HCT116 (cell line): ENCODE measurements around the gene DDX10. TPM values are rescaled to one million over a fixed set of nuclear protein-coding genes. Genes with fewer than 3 reads are reported as not detected.
A peak's percentile ranks its signal among the peaks of the same experiment; 100 is the strongest.

ENCODE experiments used
- ATAC-seq: fragments of 200-7000 bp; cut with Tn5 transposase; 2 replicates; pipeline ENCODE4 v1.9.1; 2020; ENCODE audit warnings: mild to moderate bottlenecking, moderate library complexity
- BruUV-seq: library from RNA; stranded (reverse); fragments of 400-500 nt; replicated peaks from 2 replicates; lab custom pipeline; 2021; lab: Mats Ljungman, UMichigan
- CTCF ChIA-PET: fragments of 300-600 bp; sonication (Branson Sonifier 250); formaldehyde crosslinking; loops from one replicate; lab custom pipeline; 2021; ENCODE audit warnings: antibody characterized with exemption; lab: Charles Lee
- POLR2A ChIA-PET: fragments of 300-600, 350-600 bp; sonication (Branson Sonifier 250); formaldehyde crosslinking; loops from one replicate; lab custom pipeline; 2021; ENCODE audit warnings: antibody characterized with exemption; lab: Charles Lee
- RAD21 ChIA-PET, 2 experiments: fragments of 300-600 bp; sonication (Branson Sonifier 250); formaldehyde crosslinking; loops; one replicate each; lab custom pipeline; 2023; ENCODE audit warnings: low total read pairs in 2 of 2; ENCODE audit not compliant: uncharacterized antibody in 2 of 2, unreplicated experiment in 2 of 2, low non-redundant PET in 1 of 2; lab: Charles Lee
- DNase-seq: peaks from one replicate; pipeline ENCODE4 v3.0.0-alpha.2; 2010; ENCODE audit warnings: low read depth, low spot score
- H2AFZ ChIP-seq: fragments of 200-600 bp; shearing (Covaris generic), sonication (generic); 2 replicates; pipeline ENCODE4 v1.6.1; 2017; ENCODE audit warnings: low read depth, mixed run types, mixed read lengths, antibody characterized with exemption, low read length; ENCODE audit not compliant: poor library complexity, severe bottlenecking
- H3K27ac ChIP-seq: 2 replicates; pipeline ENCODE4 v1.5.1; 2012; ENCODE audit warnings: low read depth, low read length
- H3K27me3 ChIP-seq: fragments of 200-600 bp; sonication (generic); 2 replicates; pipeline ENCODE4 v1.6.1; 2016; ENCODE audit warnings: mixed run types, low read length, mixed read lengths; ENCODE audit not compliant: insufficient read depth
- H3K36me3 ChIP-seq, 2 experiments: fragments of 200-500 bp in 1 of 2; fragments of 200-600 bp in 1 of 2; sonication (Bioruptor generic) in 1 of 2; sonication (generic) in 1 of 2; 2 replicates each; pipeline versions ENCODE4 v1.5.1 to v1.6.1; 2014 to 2016; ENCODE audit warnings: low read length in 2 of 2, inconsistent platforms in 1 of 2, mixed read lengths in 1 of 2, mixed run types in 1 of 2; ENCODE audit not compliant: insufficient read depth in 2 of 2, control insufficient read depth in 1 of 2
- H3K4me1 ChIP-seq, 2 experiments: fragments of 200-600 bp in 1 of 2; sonication (generic) in 1 of 2; 2 replicates each; pipeline versions ENCODE4 v1.5.1 to v1.6.1; 2012 to 2017; ENCODE audit warnings: low read length in 2 of 2, inconsistent platforms in 1 of 2, mild to moderate bottlenecking in 1 of 2, mixed read lengths in 1 of 2, mixed run types in 1 of 2, moderate library complexity in 1 of 2; ENCODE audit not compliant: insufficient read depth in 2 of 2, control insufficient read depth in 1 of 2
- H3K4me2 ChIP-seq: fragments of 200-600 bp; sonication (generic); 2 replicates; pipeline ENCODE4 v1.6.1; 2017; ENCODE audit warnings: mixed run types, low read length, mixed read lengths
- H3K4me3 ChIP-seq, 2 experiments: fragments of 200-600 bp in 1 of 2; sonication (generic) in 1 of 2; replicated peaks in 1 of 2; 2 replicates each; pipeline ENCODE4 v1.5.1; 2011 to 2016; ENCODE audit warnings: low read length in 2 of 2, control low read depth in 1 of 2, low read depth in 1 of 2, mild to moderate bottlenecking in 1 of 2, mixed read lengths in 1 of 2, mixed run types in 1 of 2
- H3K79me2 ChIP-seq: fragments of 200-600 bp; sonication (generic); 2 replicates; pipeline ENCODE4 v1.6.1; 2017; ENCODE audit warnings: mild to moderate bottlenecking, mixed run types, low read length, moderate library complexity, mixed read lengths; ENCODE audit not compliant: insufficient read depth
- H3K9ac ChIP-seq: fragments of 200-600 bp; sonication (generic); 2 replicates; pipeline ENCODE4 v1.6.1; 2016; ENCODE audit warnings: low read length, mixed read lengths
- H3K9me2 ChIP-seq: fragments of 200-600 bp; sonication (generic), shearing (Covaris generic); 2 replicates; pipeline ENCODE4 v1.6.1; 2017; ENCODE audit warnings: mixed run types, mild to moderate bottlenecking, moderate library complexity; ENCODE audit not compliant: insufficient read depth
- H3K9me3 ChIP-seq, 2 experiments: fragments of 200-500 bp in 1 of 2; fragments of 200-600 bp in 1 of 2; sonication (Bioruptor generic) in 1 of 2; sonication (generic) in 1 of 2; 2 replicates each; pipeline ENCODE4 v1.6.1; 2014 to 2017; ENCODE audit warnings: low read length in 2 of 2, mixed read lengths in 2 of 2, inconsistent platforms in 1 of 2, low read depth in 1 of 2, mild to moderate bottlenecking in 1 of 2, mixed run types in 1 of 2, moderate library complexity in 1 of 2; ENCODE audit not compliant: control insufficient read depth in 1 of 2, insufficient read depth in 1 of 2
- H4K20me1 ChIP-seq: fragments of 200-600 bp; sonication (generic), shearing (Covaris generic); 2 replicates; pipeline ENCODE4 v1.6.1; 2017; ENCODE audit warnings: mixed run types, mild to moderate bottlenecking, moderate library complexity; ENCODE audit not compliant: insufficient read depth
- CBX3 ChIP-seq: IDR thresholded peaks from 2 replicates; pipeline ENCODE4 v1.6.1; 2012; ENCODE audit warnings: low read depth
- CEBPB ChIP-seq: IDR thresholded peaks from 2 replicates; pipeline ENCODE4 v1.6.1; 2012; ENCODE audit warnings: low read depth
- ELF1 ChIP-seq: IDR thresholded peaks from 2 replicates; pipeline ENCODE4 v1.6.1; 2012; ENCODE audit warnings: low read depth, borderline replicate concordance
- EZH2phosphoT487 ChIP-seq: fragments of 200-600 bp; IDR thresholded peaks from 2 replicates; pipeline ENCODE4 v1.6.1; 2018; ENCODE audit warnings: antibody characterized with exemption, borderline replicate concordance
- FOSL1 ChIP-seq: IDR thresholded peaks from 2 replicates; pipeline ENCODE4 v1.6.1; 2012; ENCODE audit warnings: low read depth
- JUND ChIP-seq: IDR thresholded peaks from 2 replicates; pipeline ENCODE4 v1.6.1; 2012
- POLR2A ChIP-seq: IDR thresholded peaks from 2 replicates; pipeline ENCODE4 v1.7.0; 2011; ENCODE audit warnings: borderline replicate concordance; ENCODE audit not compliant: insufficient read depth, insufficient read length; ENCODE audit errors: extremely low read depth
- POLR2AphosphoS5 ChIP-seq: IDR thresholded peaks from 2 replicates; pipeline ENCODE4 v1.6.1; 2011; ENCODE audit warnings: mild to moderate bottlenecking, low read depth, low read length, moderate library complexity
- RAD21 ChIP-seq: IDR thresholded peaks from 2 replicates; pipeline ENCODE4 v1.6.1; 2012; ENCODE audit warnings: low read depth, mild to moderate bottlenecking
- SIN3A ChIP-seq: IDR thresholded peaks from 2 replicates; pipeline ENCODE4 v1.6.1; 2012; ENCODE audit warnings: low read depth
- TCF7L2 ChIP-seq: IDR thresholded peaks from 2 replicates; pipeline ENCODE4 v1.7.0; 2011; ENCODE audit warnings: borderline replicate concordance, inconsistent platforms; ENCODE audit not compliant: insufficient read depth, insufficient read length; ENCODE audit errors: extremely low read depth
- YY1 ChIP-seq: IDR thresholded peaks from 2 replicates; pipeline ENCODE4 v1.6.1; 2011; ENCODE audit warnings: low read length, low read depth, moderate library complexity, mild to moderate bottlenecking; ENCODE audit not compliant: insufficient replicate concordance; ENCODE audit errors: extremely low read depth
- ZFX ChIP-seq: fragments of 450-650 bp; IDR thresholded peaks from 2 replicates; pipeline ENCODE4 v1.6.1; 2017
- ZNF274 ChIP-seq: fragments of 200-500 bp; sonication (Bioruptor generic); IDR thresholded peaks from 2 replicates; pipeline ENCODE4 v1.6.1; 2014; ENCODE audit warnings: mild to moderate bottlenecking, low read depth, low read length, inconsistent platforms
- intact Hi-C: fragments of 100-400 bp; cut with micrococcal nuclease; formaldehyde crosslinking; loops from 2 replicates; pipeline ENCODE4 v1.10.0; 2022
- total RNA-seq: library from RNA; stranded (reverse); gene quantifications from one replicate; pipeline ENCODE4 v1.2.1, GENCODE V29; 2021; ENCODE audit not compliant: unreplicated experiment
- TF ChIP-seq, protein P1 (sequence below): IDR thresholded peaks from 2 replicates; pipeline ENCODE4 v1.6.1; 2012
- TF ChIP-seq, protein P2 (sequence below): IDR thresholded peaks from 2 replicates; pipeline ENCODE4 v1.6.1; 2011; ENCODE audit warnings: mild to moderate bottlenecking, low read length, moderate library complexity; ENCODE audit not compliant: insufficient replicate concordance; ENCODE audit errors: extremely low read depth
- TF ChIP-seq, protein P3 (sequence below): IDR thresholded peaks from 2 replicates; pipeline ENCODE4 v1.6.1; 2012

DDX10 gene
- total RNA-seq, 1 experiment from 2014 or later: 66.5 TPM

DNA sequence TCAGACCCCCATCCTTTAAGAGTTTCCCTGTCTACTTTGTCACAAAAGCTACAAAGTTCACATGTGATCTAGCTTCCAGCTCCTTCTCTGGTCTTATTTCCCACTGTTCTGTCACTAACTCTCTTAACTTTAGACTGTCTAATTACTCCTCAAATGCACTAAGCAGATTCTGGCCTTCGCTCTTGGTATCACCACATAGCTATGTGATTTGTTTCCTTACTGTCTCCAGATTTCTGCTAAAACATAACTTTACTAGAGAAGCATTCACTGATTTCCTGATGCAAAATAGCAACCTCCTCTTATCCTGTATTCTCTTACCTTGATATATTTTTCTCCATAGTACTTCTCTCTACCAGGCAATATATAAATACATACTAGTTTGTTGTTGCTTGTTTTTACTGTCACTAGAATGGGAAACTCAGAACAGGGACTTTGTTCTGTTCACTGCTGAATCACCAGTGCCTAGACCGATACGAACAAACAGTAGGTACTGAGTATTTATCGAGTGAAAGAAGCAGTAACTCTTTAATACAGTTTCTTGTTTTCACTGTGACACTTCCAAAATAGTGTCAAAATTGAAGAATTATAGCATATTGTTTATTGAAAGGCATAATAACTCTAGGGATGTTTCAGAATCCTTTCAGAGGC lies 205.6 kb downstream of the DDX10 start:
- ChIA-PET POLR2A (interaction anchor here (0.9 to 1.5 kb wide), 2 partner anchors 9 to 15 kb away, joined by 3 read pairs; no protein-coding TSS in a partner anchor), RAD21 (interaction anchor here in 1 of 2 experiments (1.2 kb wide), 1 partner anchor 173 kb away, joined by 4 read pairs; no protein-coding TSS in a partner anchor), CTCF (interaction anchor here (1.0 to 2.7 kb wide), 8 partner anchors 10 to 753 kb away, joined by 3 to 23 read pairs (median 7); no protein-coding TSS in a partner anchor)
- Histone ChIP-seq H3K27me3 (no peaks in the 10 kb centered on the region), H3K79me2 (peaks cover 8% of the 10 kb centered on the region; the same call in 1 of the 2 replicates), H3K36me3 (no peaks in the 10 kb centered on the region), H2AFZ (no peak overlapping the region), H3K4me1 (peaks cover 30 to 42% of the 10 kb centered on the region in 2 experiments), H3K4me3 (no peak overlapping the region), H4K20me1 (no peaks in the 10 kb centered on the region), H3K4me2 (no peak overlapping the region), H3K9me3 (no peaks in the 10 kb centered on the region), H3K9me2 (no peaks in the 10 kb centered on the region), H3K27ac (peak overlapping the region; percentile 27; the same call in 1 of the 2 replicates), H3K9ac (no peak overlapping the region)
- no TSS peak for BruUV-seq
- intact Hi-C loops: loop anchor here (1.0 to 10.0 kb wide), 2 partner anchors 172 to 1064 kb away; no protein-coding TSS in a partner anchor
- DNase-seq (no peak), ATAC-seq (no peak)
- TF ChIP-seq FOSL1 (0 out of 2 replicates have a peak, but pooled peaks have one; percentile 12), EZH2phosphoT487 (no peak)

DNA sequence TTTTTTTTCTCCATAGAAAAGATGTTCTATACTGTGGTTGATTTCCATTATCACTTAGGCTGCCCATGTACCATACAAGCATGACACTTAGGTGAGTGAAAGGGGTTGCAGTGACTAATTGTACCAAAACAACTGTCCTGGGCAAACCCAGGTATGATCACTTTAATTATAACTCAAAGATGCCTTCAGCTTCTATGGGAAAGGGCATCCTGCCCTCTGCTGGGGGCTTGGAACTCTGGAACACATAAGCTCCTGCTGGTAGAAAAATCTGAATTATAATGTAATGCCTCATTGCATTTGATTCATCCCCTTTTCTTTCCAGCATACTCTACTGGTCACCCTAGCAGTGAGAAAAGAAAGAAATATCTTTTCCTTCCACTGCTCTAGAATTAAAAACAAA lies 206.3 kb downstream of the DDX10 start:
- peak overlapping the region; percentile 75 for H3K27ac ChIP-seq
- CTCF ChIA-PET: interaction anchor here (0.5 to 2.7 kb wide), 16 partner anchors 9 to 753 kb away, joined by 3 to 23 read pairs (median 4); partner anchors contain the start of gene DDX10
- H3K4me3 ChIP-seq: no peak overlapping the region
- H3K27me3 ChIP-seq: no peaks in the 10 kb centered on the region
- no peaks in the 10 kb centered on the region for H4K20me1 ChIP-seq
- no peaks in the 10 kb centered on the region for H3K9me2 ChIP-seq
- BruUV-seq: no TSS peak
- H2AFZ ChIP-seq: no peak overlapping the region
- H3K79me2 ChIP-seq: peaks cover 8% of the 10 kb centered on the region; the same call in 1 of the 2 replicates
- peaks cover 30 to 42% of the 10 kb centered on the region in 2 experiments for H3K4me1 ChIP-seq
- intact Hi-C loops: loop anchor here (1.0 to 10.0 kb wide), 2 partner anchors 173 to 1064 kb away; no protein-coding TSS in a partner anchor
- POLR2A ChIA-PET: interaction anchor here (0.9 to 1.5 kb wide), 2 partner anchors 10 to 14 kb away, joined by 3 read pairs; no protein-coding TSS in a partner anchor
- DNase-seq (no peak), ATAC-seq (peak; percentile 75)
- no peak overlapping the region for H3K9ac ChIP-seq
- no peak overlapping the region for H3K4me2 ChIP-seq
- no peaks in the 10 kb centered on the region for H3K36me3 ChIP-seq
- H3K9me3 ChIP-seq: no peaks in the 10 kb centered on the region
- RAD21 ChIA-PET: interaction anchor here in 1 of 2 experiments (1.2 kb wide), 1 partner anchor 173 kb away, joined by 4 read pairs; no protein-coding TSS in a partner anchor
- TF ChIP-seq CBX3: no peak
- TF ChIP-seq YY1: no peak
- TF ChIP-seq, protein P1, sequence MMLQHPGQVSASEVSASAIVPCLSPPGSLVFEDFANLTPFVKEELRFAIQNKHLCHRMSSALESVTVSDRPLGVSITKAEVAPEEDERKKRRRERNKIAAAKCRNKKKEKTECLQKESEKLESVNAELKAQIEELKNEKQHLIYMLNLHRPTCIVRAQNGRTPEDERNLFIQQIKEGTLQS: no peak
- peak; percentile 80 for TF ChIP-seq RAD21
- no peak for TF ChIP-seq EZH2phosphoT487
- TF ChIP-seq ZNF274: no peak
- TF ChIP-seq, protein P2, sequence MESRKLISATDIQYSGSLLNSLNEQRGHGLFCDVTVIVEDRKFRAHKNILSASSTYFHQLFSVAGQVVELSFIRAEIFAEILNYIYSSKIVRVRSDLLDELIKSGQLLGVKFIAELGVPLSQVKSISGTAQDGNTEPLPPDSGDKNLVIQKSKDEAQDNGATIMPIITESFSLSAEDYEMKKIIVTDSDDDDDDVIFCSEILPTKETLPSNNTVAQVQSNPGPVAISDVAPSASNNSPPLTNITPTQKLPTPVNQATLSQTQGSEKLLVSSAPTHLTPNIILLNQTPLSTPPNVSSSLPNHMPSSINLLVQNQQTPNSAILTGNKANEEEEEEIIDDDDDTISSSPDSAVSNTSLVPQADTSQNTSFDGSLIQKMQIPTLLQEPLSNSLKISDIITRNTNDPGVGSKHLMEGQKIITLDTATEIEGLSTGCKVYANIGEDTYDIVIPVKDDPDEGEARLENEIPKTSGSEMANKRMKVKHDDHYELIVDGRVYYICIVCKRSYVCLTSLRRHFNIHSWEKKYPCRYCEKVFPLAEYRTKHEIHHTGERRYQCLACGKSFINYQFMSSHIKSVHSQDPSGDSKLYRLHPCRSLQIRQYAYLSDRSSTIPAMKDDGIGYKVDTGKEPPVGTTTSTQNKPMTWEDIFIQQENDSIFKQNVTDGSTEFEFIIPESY: no peak
- TF ChIP-seq SIN3A: no peak
- no peak for TF ChIP-seq JUND
- TF ChIP-seq FOSL1: no peak
- TF ChIP-seq POLR2A: no peak
- TF ChIP-seq ZFX: no peak
- no peak for TF ChIP-seq ELF1
- TF ChIP-seq TCF7L2: no peak
- TF ChIP-seq, protein P3, sequence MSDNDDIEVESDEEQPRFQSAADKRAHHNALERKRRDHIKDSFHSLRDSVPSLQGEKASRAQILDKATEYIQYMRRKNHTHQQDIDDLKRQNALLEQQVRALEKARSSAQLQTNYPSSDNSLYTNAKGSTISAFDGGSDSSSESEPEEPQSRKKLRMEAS: no peak
- 0 out of 2 replicates have a peak, but pooled peaks have one; percentile 24 for TF ChIP-seq CEBPB
- TF ChIP-seq POLR2AphosphoS5: no peak
